Muscle layer of duodenum (tissue), 2 donors: ENCODE data around the gene SLFNL1.

Experiments used
- H3K27ac ChIP-seq: one replicate; pipeline ENCODE4 v1.7.0; 2013; ENCODE audit warnings: mild to moderate bottlenecking, low read length
- H3K27me3 ChIP-seq: one replicate; pipeline ENCODE4 v1.7.0; 2013; ENCODE audit warnings: low read depth, mild to moderate bottlenecking, control low read depth, low read length
- H3K36me3 ChIP-seq, 2 donors: one replicate each; pipeline ENCODE4 v1.7.0; 2013; ENCODE audit warnings: low read length in 2 of 2, control low read depth in 1 of 2, mild to moderate bottlenecking in 1 of 2; ENCODE audit not compliant: insufficient read depth in 2 of 2, control insufficient read depth in 1 of 2
- H3K4me1 ChIP-seq, 2 donors: one replicate each; pipeline ENCODE4 v1.7.0; 2013; ENCODE audit warnings: low read length in 2 of 2, mild to moderate bottlenecking in 2 of 2, control low read depth in 1 of 2, moderate library complexity in 1 of 2; ENCODE audit not compliant: insufficient read depth in 2 of 2, control insufficient read depth in 1 of 2
- H3K4me3 ChIP-seq, 2 donors: one replicate each; pipeline ENCODE4 v1.7.0; 2013; ENCODE audit warnings: low read length in 2 of 2, low read depth in 1 of 2, mild to moderate bottlenecking in 1 of 2
- H3K9me3 ChIP-seq, 2 donors: one replicate each; pipeline ENCODE4 v1.7.0; 2013; ENCODE audit warnings: low read length in 2 of 2, control low read depth in 1 of 2, mild to moderate bottlenecking in 1 of 2; ENCODE audit not compliant: control insufficient read depth in 1 of 2
- donor health status: healthy.

SLFNL1 gene

DNA sequence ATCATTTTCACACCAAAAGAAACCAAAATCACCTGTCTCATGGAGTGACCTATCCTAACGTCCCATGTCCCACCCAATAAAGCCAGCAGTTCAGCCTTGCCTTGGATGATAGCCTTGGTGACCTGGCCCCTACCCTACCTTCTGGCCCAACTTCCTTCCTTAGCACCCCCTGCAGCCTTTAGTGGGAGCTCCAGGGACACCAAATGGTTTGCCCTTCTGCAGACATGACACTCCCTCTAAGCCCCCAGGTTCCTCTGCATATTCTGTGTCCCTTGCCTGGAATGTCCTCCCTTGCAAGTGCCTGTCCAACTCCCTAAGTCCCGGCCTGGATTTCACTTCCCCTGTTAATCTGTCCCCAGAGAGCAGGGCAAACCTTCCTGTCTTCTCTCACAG is 2.2 kb downstream of the SLFNL1 start:
- peaks cover 0 to 17% of the 10 kb centered on the region in 2 donors for H3K36me3 ChIP-seq

GRCh38 chr1:41018018-41018410 is 3.5 kb downstream of the SLFNL1 start:
- Histone ChIP-seq H3K9me3 (no peaks in the 10 kb centered on the region), H3K36me3 (peaks cover 6 to 17% of the 10 kb centered on the region in 2 donors), H3K4me1 (peaks cover 0 to 17% of the 10 kb centered on the region in 2 donors), H3K27me3 (no peaks in the 10 kb centered on the region), H3K4me3 (no peak overlapping the region), H3K27ac (no peak overlapping the region)

More for the DNA sequence above, 2.2 kb downstream of the SLFNL1 start:
- H3K27me3 ChIP-seq, result no peaks in the 10 kb centered on the region
- H3K27ac ChIP-seq, result no peak overlapping the region
- no peaks in the 10 kb centered on the region for H3K9me3 ChIP-seq
- no peak overlapping the region for H3K4me3 ChIP-seq
- H3K4me1 ChIP-seq, result peaks cover 0 to 17% of the 10 kb centered on the region in 2 donors

- peaks cover 0 to 17% of the 10 kb centered on the region in 2 donors for H3K4me1 ChIP-seq
- H3K4me3 ChIP-seq, result no peak overlapping the region
- no peaks in the 10 kb centered on the region for H3K9me3 ChIP-seq
- H3K27me3 ChIP-seq, result no peaks in the 10 kb centered on the region
- H3K36me3 ChIP-seq, result peaks cover 10 to 20% of the 10 kb centered on the region in 2 donors
- H3K27ac ChIP-seq, result no peak overlapping the region
Observed at GRCh38 chr1:41017141-41018017, 4.1 kb downstream of the SLFNL1 start.

- H3K36me3 ChIP-seq, result peaks cover 17 to 31% of the 10 kb centered on the region in 2 donors
- H3K27me3 ChIP-seq, result no peaks in the 10 kb centered on the region
- H3K27ac ChIP-seq, result no peak overlapping the region
- peaks cover 0 to 8% of the 10 kb centered on the region in 2 donors for H3K4me1 ChIP-seq
- H3K4me3 ChIP-seq, result no peak overlapping the region
- H3K9me3 ChIP-seq, result no peaks in the 10 kb centered on the region
Observed at GRCh38 chr1:41015897-41016470, 5.5 kb downstream of the SLFNL1 start.

DNA sequence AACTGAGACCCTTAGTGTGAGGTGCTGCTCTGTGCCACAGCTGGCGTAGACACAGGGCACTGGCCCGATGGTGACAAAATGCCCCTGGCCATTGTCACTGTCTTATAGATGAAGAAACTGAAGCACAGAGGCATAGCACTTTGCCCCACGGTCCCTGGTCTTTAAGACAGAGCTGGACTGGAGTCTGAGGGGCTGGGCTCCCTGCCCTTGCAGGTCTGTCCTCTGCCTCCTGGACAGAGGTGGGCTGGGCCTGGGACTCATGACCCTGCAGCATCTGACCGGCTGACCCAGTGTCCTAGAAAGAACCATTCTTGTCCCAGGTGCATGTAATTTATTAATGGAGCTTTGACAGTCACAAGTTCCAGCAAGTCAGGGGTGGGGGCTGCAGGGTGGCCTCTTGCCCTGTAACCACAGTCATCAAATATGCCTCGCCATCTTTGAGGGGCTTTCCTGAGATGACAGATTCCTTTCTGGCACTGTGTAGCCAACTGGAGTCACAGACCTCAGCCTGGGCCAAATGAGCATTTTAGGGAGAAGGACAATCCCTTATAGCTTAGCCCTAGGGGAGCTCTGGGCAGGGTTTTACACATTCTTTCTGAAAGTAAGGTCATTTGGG is 6.1 kb downstream of the SLFNL1 start:
- peaks cover 22 to 37% of the 10 kb centered on the region in 2 donors for H3K36me3 ChIP-seq
- H3K4me1 ChIP-seq, result peaks cover 0 to 8% of the 10 kb centered on the region in 2 donors
- H3K4me3 ChIP-seq, result no peak overlapping the region
- H3K27me3 ChIP-seq, result no peaks in the 10 kb centered on the region
- no peaks in the 10 kb centered on the region for H3K9me3 ChIP-seq
- H3K27ac ChIP-seq, result no peak overlapping the region

DNA sequence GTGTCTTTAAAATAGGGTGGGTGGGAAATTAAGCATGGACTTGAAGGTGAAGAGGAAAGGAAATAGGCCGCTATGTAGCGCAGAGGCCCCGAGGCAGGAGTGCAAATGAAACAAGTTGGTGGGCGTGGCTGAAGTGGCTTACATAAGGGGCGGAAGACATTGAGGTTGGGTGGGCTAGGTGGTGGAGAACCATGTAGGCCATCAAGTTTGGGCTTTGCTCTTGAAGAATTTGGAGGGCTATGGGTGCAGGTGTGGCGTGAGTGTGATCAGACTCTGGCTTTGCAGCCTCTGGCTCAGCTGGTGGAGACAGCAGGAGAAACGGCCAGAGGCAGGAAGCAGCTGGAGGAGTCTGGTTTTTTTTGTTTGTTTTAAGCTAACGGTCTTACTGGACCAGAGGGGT is 6.7 kb downstream of the SLFNL1 start:
- Histone ChIP-seq H3K36me3 (peaks cover 27 to 42% of the 10 kb centered on the region in 2 donors), H3K27me3 (no peaks in the 10 kb centered on the region), H3K9me3 (no peaks in the 10 kb centered on the region), H3K4me1 (peaks cover 0 to 8% of the 10 kb centered on the region in 2 donors), H3K27ac (no peak overlapping the region), H3K4me3 (no peak overlapping the region)

GRCh38 chr1:41013796-41014195 is 7.7 kb downstream of the SLFNL1 start:
- no peaks in the 10 kb centered on the region for H3K9me3 ChIP-seq
- peaks cover 38 to 52% of the 10 kb centered on the region in 2 donors for H3K36me3 ChIP-seq
- H3K4me1 ChIP-seq, result peaks cover 0 to 8% of the 10 kb centered on the region in 2 donors
- H3K4me3 ChIP-seq, result no peak overlapping the region
- no peak overlapping the region for H3K27ac ChIP-seq
- no peaks in the 10 kb centered on the region for H3K27me3 ChIP-seq

DNA sequence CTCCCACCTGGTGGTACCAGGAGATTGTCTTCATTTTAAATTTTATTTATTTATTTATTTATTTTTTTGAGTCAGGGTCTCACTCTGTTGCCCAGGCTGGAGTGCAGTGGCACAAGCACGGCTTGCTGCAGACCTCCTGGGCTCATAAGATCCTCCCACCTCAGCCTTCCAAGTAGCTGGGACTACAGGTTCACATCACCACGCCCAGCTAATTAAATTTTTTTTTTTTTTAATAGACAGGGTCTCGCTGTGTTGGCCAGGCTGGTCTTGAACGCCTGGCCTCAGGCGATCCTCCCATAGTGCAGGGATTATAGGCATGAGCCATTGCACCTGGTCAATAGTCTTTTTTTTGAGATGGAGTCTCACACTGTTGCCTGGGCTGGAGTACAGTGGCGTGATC is 8.5 kb downstream of the SLFNL1 start:
- no peaks in the 10 kb centered on the region for H3K9me3 ChIP-seq
- no peaks in the 10 kb centered on the region for H3K27me3 ChIP-seq
- H3K4me1 ChIP-seq, result peaks cover 0 to 8% of the 10 kb centered on the region in 2 donors
- peaks cover 45 to 54% of the 10 kb centered on the region in 2 donors for H3K36me3 ChIP-seq
- no peak overlapping the region for H3K27ac ChIP-seq
- no peak overlapping the region for H3K4me3 ChIP-seq

DNA sequence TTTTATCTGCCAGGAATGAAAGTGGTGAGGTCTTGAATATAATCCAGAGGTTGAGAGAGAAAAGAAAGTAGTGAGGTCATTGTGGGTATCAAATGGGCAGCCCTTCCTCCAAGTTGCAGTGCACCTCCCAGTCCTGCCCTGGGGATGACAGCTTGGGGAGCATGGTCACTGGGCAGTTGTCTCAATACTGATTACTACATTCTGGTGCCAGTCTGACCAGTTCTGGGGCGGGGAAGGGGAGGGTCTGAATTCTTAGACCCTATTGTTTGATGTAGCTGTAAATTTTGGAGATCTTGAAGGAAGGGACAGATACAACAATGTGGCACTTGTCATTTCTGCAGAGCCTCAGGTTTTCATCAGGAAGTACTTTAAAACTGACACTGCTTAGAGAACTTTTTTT is 11.2 kb downstream of the SLFNL1 start:
- peaks cover 67 to 69% of the 10 kb centered on the region in 2 donors for H3K36me3 ChIP-seq
- H3K9me3 ChIP-seq, result no peaks in the 10 kb centered on the region
- no peak overlapping the region for H3K27ac ChIP-seq
- no peaks in the 10 kb centered on the region for H3K27me3 ChIP-seq
- H3K4me1 ChIP-seq, result peaks cover 0 to 3% of the 10 kb centered on the region in 2 donors
- H3K4me3 ChIP-seq, result no peak overlapping the region

- H3K9me3 ChIP-seq, result no peaks in the 10 kb centered on the region
- no peaks in the 10 kb centered on the region for H3K4me1 ChIP-seq
- H3K27ac ChIP-seq, result no peak overlapping the region
- H3K4me3 ChIP-seq, result no peak overlapping the region
- H3K27me3 ChIP-seq, result no peaks in the 10 kb centered on the region
- peaks cover 67 to 69% of the 10 kb centered on the region in 2 donors for H3K36me3 ChIP-seq
Observed at GRCh38 chr1:41009466-41009865, 12.1 kb downstream of the SLFNL1 start.
